Measurements from ENCODE around the gene AIP.

Gene AIP

GRCh38 chr11:67439321-67440228 lies 43.3 kb upstream of the AIP start:
- peaks cover 23% of the 10 kb centered on the region for H4K20me1 ChIP-seq (ENCODE audit: insufficient read depth, low read length, poor library complexity, severe bottlenecking)
- H2AFZ ChIP-seq (ENCODE audit: low read length): no peak overlapping the region
- peak overlapping the region; percentile 90 for H3K4me2 ChIP-seq (ENCODE audit: low read depth, low read length, poor library complexity, severe bottlenecking)
- 0 out of 2 replicates have a peak, but pooled peaks cover 2% of the 10 kb centered on the region for H3F3A ChIP-seq (ENCODE audit: low read depth)
- H3K4me3 ChIP-seq (ENCODE audit: low read length, poor library complexity, severe bottlenecking): peak overlapping the region; percentile 100
- H3K9me3 ChIP-seq (ENCODE audit: insufficient read depth, low read depth, low read length): no peaks in the 10 kb centered on the region
- H3K9me2 ChIP-seq (replicated peaks; ENCODE audit: low read depth, low read length): no peaks in the 10 kb centered on the region
- peaks cover 57% of the 10 kb centered on the region for H3K79me2 ChIP-seq (ENCODE audit: insufficient read depth, low read length)
- peak overlapping the region; percentile 100 for H3K9ac ChIP-seq (ENCODE audit: low read depth, low read length, poor library complexity, severe bottlenecking)
- H3K36me3 ChIP-seq (ENCODE audit: insufficient read depth, low read length): peaks cover 13% of the 10 kb centered on the region; the same call in 1 of the 2 replicates
- peaks cover 40% of the 10 kb centered on the region for H3K4me1 ChIP-seq (ENCODE audit: insufficient read depth, low read length, poor library complexity, severe bottlenecking)
- no peak for TF ChIP-seq EZH2phosphoT487 (IDR thresholded peaks at IDR 0.05; ENCODE audit: borderline replicate concordance)
- TF ChIP-seq, protein P1, sequence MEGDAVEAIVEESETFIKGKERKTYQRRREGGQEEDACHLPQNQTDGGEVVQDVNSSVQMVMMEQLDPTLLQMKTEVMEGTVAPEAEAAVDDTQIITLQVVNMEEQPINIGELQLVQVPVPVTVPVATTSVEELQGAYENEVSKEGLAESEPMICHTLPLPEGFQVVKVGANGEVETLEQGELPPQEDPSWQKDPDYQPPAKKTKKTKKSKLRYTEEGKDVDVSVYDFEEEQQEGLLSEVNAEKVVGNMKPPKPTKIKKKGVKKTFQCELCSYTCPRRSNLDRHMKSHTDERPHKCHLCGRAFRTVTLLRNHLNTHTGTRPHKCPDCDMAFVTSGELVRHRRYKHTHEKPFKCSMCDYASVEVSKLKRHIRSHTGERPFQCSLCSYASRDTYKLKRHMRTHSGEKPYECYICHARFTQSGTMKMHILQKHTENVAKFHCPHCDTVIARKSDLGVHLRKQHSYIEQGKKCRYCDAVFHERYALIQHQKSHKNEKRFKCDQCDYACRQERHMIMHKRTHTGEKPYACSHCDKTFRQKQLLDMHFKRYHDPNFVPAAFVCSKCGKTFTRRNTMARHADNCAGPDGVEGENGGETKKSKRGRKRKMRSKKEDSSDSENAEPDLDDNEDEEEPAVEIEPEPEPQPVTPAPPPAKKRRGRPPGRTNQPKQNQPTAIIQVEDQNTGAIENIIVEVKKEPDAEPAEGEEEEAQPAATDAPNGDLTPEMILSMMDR (conservative IDR thresholded peaks at IDR 0.05; ENCODE audit: low read length): peak; percentile 69
- H3K27me3 ChIP-seq (ENCODE audit: insufficient read depth, low read length, poor library complexity, severe bottlenecking): no peaks in the 10 kb centered on the region

DNA sequence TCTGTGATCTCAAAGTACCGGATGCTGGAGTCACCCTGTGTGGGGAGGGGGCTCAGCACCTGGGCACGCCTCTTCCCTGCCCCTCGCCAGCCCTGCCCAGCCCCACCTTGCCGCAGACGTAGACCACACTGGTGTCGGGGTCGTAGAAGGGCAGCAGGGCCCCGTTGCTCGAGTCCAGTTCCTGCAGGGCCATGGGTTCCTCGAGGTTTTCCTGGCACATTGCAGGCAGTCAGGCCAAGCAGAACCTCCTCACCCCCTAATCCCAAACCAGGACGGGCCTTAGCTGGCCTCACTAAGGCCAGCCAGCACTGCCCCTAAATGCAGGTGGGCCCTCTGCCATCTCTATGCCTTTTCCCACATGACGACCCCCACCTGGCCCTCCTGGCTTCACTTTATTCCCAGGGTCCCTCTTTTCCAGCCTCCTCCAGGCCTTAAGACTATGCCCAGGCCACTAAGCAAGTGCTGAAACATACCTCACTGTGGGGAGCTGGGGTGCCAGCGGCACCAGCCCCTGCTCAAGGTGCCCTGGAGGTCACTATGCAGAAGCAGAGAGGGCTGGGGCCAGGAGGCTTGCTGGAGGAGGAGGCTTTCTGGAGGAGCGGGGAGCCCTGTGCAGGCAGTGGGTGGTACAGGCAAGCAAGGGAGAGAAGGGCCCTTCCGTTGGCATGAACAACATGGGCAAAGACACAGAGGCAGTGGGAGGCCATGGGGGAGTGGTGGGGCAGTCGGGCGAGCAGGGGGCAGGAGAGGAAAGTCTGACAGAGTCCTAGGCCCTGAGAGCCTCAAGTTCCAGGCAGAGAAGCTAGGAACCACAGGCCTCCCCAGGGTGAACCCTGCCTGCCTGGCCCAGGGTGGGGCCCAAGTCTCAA lies 42.4 kb upstream of the AIP start:
- no peaks in the 10 kb centered on the region for H3K9me2 ChIP-seq (replicated peaks; ENCODE audit: low read depth, low read length)
- H3F3A ChIP-seq (ENCODE audit: low read depth): 0 out of 2 replicates have a peak, but pooled peaks cover 2% of the 10 kb centered on the region
- H4K20me1 ChIP-seq (ENCODE audit: insufficient read depth, low read length, poor library complexity, severe bottlenecking): peaks cover 14% of the 10 kb centered on the region
- no peaks in the 10 kb centered on the region for H3K9me3 ChIP-seq (ENCODE audit: insufficient read depth, low read depth, low read length)
- peaks cover 48% of the 10 kb centered on the region for H3K79me2 ChIP-seq (ENCODE audit: insufficient read depth, low read length)
- no peaks in the 10 kb centered on the region for H3K27me3 ChIP-seq (ENCODE audit: insufficient read depth, low read length, poor library complexity, severe bottlenecking)
- H3K9ac ChIP-seq (ENCODE audit: low read depth, low read length, poor library complexity, severe bottlenecking): no peak overlapping the region
- H3K4me3 ChIP-seq (ENCODE audit: low read length, poor library complexity, severe bottlenecking): no peak overlapping the region
- peak overlapping the region; percentile 90 for H3K4me2 ChIP-seq (ENCODE audit: low read depth, low read length, poor library complexity, severe bottlenecking)
- peaks cover 31% of the 10 kb centered on the region for H3K4me1 ChIP-seq (ENCODE audit: insufficient read depth, low read length, poor library complexity, severe bottlenecking)
- H2AFZ ChIP-seq (ENCODE audit: low read length): no peak overlapping the region
- TF ChIP-seq, protein P1 (conservative IDR thresholded peaks at IDR 0.05; ENCODE audit: low read length): no peak
- TF ChIP-seq EZH2phosphoT487 (IDR thresholded peaks at IDR 0.05; ENCODE audit: borderline replicate concordance): no peak
- H3K36me3 ChIP-seq (ENCODE audit: insufficient read depth, low read length): peaks cover 4% of the 10 kb centered on the region; the same call in 1 of the 2 replicates

DNA sequence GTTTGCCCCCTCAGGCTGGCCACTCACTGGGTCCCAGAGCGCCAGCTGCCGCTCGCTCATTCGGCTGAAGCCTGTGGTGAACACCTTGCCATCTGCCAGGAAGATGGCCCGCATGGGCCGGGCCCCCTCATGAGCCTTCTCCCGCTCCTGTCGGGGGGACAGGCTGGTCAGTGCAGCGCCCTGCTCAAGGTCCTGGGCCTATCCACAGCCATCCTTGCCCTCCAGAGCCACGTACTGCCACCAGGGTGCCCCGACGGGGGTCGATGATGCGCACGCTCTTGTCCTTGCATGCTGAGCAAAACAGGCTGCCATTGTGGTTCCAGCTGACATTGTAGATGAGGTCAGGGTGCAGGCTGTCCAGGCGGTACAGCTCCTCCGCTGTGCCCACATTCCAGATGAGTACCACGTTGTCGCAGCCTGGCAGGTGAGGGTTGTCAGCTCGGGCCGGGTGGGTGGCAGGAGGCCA lies 41.7 kb upstream of the AIP start:
- Histone ChIP-seq H4K20me1 (ENCODE audit: insufficient read depth, low read length, poor library complexity, severe bottlenecking) (peaks cover 7% of the 10 kb centered on the region), H3K9ac (ENCODE audit: low read depth, low read length, poor library complexity, severe bottlenecking) (no peak overlapping the region), H3K27me3 (ENCODE audit: insufficient read depth, low read length, poor library complexity, severe bottlenecking) (no peaks in the 10 kb centered on the region), H3K4me2 (ENCODE audit: low read depth, low read length, poor library complexity, severe bottlenecking) (no peak overlapping the region), H2AFZ (ENCODE audit: low read length) (no peak overlapping the region), H3F3A (ENCODE audit: low read depth) (0 out of 2 replicates have a peak, but pooled peaks cover 2% of the 10 kb centered on the region), H3K36me3 (ENCODE audit: insufficient read depth, low read length) (no peaks in the 10 kb centered on the region), H3K79me2 (ENCODE audit: insufficient read depth, low read length) (peaks cover 41% of the 10 kb centered on the region), H3K9me2 (replicated peaks; ENCODE audit: low read depth, low read length) (no peaks in the 10 kb centered on the region), H3K4me3 (ENCODE audit: low read length, poor library complexity, severe bottlenecking) (no peak overlapping the region), H3K4me1 (ENCODE audit: insufficient read depth, low read length, poor library complexity, severe bottlenecking) (peaks cover 25% of the 10 kb centered on the region), H3K9me3 (ENCODE audit: insufficient read depth, low read depth, low read length) (no peaks in the 10 kb centered on the region)
- TF ChIP-seq, protein P1 (conservative IDR thresholded peaks at IDR 0.05; ENCODE audit: low read length): no peak
- TF ChIP-seq EZH2phosphoT487 (IDR thresholded peaks at IDR 0.05; ENCODE audit: borderline replicate concordance): no peak

Measured in Loucy (cell line).